GM18907 (cell line): ENCODE data around the gene ZFP92.
"Not testable (repeated sequence)": the region's sequence is repeated elsewhere in the genome, so short reads cannot be mapped to it uniquely, and the experiment has no call there.

Experiments
- ATAC-seq: cut with Tn5 transposase; IDR thresholded peaks from one replicate; pipeline ENCODE4 v1.9.1; 2021; ENCODE audit warnings: mild to moderate bottlenecking, moderate library complexity; ENCODE audit not compliant: unreplicated experiment

The ZFP92 gene

GRCh38 chrX:153411255-153411987 is at the start of gene ZFP92:
ZFP92 (plus strand) TSS chrX:153411472; CDS start chrX:153418323, 6,851 bp downstream.
- no peak for ATAC-seq

GRCh38 chrX:153361781-153362397 is 49.4 kb upstream of the ZFP92 start:
- ATAC-seq: no peak

DNA sequence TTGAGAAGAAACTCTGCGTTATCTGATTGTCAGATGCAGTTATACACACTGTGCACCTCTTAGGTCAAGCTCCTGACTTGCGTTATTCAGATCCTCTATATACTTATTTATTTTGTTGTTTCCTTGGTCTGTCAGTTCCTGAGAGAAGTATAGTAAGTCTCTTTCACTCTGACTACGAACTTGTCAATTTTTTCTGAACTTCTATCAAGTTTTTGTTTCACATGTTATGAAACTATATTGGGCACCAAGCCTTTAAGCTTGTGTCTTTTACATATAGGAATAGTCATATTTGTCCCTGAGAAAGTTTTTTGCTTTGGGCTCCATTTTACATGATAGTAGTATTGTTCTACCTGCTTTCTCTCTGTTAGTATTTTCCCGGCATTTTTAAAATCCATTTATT is 45.6 kb upstream of the ZFP92 start:
- no peak for ATAC-seq

DNA sequence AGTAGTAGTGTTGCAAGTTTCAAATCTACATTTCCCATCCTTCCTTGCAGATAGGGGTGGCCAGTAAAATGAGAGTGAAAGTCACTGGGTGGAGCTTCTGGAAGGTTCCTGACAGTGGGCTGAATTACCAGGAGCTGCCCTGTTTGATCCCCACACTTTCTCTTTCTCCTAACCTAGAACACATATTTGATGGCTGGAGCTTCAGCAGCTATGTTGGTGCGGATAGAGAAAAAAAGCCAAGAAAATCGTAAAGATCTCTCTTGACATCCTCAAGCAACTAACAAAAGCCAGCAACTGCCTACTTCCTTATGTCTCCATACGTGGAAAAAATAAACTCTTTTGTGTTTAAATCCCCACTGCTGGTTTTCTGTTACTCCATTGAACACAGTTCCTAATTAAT is 45.2 kb upstream of the ZFP92 start:
- ATAC-seq: no peak

DNA sequence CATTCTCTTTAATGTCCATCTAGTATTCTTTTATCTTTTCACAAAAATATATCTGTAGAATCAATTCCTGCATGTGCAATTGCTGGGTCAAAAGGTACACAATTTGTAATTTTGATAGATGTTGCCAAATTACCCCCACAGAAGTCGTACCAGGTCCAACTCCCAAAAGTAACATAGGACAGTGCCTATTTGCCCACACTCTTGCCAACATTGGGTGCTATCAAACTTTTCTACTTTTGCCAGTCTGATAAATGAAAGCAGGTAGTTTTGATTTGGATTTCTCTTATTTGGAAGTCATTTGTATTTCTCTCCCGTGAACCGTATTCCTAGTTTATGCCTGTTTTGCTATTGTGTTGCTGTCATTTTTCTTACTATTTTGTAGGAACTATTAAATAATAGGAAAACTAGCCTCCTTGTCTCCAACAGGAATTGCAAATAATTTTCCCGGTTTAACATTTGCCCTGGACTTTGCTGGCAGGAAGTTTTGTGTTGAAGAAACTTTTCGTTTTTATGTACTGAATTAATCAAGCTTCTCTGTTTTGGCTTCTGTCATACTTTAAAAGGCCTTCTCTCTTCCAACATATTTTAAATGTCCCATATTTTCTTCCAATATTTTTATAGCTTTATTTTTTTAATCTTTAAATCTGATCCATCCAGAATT is 44.3 kb upstream of the ZFP92 start:
- no peak for ATAC-seq

- no peak for ATAC-seq
Observed at GRCh38 chrX:153370293-153371055, 40.8 kb upstream of the ZFP92 start.

DNA sequence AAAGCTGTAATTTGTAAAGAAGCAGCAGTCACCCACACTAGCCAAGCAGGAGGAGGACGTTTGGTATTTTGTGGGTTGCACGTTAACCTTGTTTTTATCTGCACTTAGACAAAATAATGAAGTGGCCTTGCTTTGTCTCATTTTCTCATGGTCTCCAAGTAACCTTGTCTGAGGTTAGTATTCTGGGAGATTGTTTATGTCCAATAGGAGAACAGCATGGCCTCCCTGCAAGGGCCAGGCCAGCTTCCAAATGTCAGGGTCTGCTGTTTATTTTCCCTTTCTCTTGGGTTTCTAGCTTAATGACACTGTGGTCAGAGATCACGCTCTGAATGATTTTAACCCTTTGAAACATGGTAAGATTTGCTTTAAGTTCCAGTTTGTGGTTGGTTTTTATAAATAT is 40.0 kb upstream of the ZFP92 start:
- ATAC-seq: no peak

- ATAC-seq: no peak
Observed at GRCh38 chrX:153372949-153373348, 38.3 kb upstream of the ZFP92 start.

DNA sequence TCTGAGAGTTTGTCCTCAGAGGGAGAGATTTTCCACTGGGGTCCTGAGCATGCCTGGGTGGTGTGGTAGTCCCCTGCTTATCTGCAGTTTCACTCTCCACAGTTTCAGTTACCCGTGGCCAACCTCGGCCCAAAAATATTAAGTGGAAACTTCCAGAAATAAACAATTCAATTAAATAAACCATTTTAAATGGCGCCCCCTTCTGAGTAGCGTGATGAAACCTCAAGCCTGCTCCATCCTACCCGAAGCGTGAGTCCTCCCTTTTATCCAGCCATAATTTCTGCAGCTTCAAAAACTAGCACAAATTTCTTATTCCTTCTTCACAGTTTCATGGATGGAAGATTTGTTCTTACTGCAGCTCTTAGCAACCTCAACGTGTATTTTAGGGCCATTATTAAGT is 36.8 kb upstream of the ZFP92 start:
- ATAC-seq: no peak

GRCh38 chrX:153375571-153375970 is 35.7 kb upstream of the ZFP92 start:
- ATAC-seq: no peak

- ATAC-seq: no peak
Observed at GRCh38 chrX:153377727-153378126, 33.5 kb upstream of the ZFP92 start.

DNA sequence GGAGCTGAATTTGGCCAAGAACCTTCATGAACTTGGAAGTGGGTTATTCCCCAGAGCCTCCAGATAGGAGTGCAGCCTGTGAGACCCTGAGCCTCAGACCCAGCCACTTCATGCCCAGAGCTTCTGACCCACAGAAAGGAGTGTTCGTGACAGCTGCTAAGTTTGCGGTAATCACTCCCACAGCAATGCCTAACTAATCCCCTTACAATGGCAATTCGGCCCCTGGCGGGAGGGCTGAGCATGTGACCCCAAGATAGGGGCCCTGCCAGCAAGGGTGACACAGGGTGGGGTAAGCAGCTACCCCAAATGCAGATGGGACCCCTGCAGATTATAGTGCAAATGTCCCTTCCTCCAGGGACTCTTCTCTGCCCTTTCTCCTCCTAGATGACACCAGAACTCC is 32.7 kb upstream of the ZFP92 start:
- ATAC-seq: no peak

- no peak for ATAC-seq
Observed at GRCh38 chrX:153379508-153379907, 31.8 kb upstream of the ZFP92 start.

GRCh38 chrX:153379971-153380581 is 31.2 kb upstream of the ZFP92 start:
- ATAC-seq: no peak

GRCh38 chrX:153380691-153381090 is 30.6 kb upstream of the ZFP92 start:
- no peak for ATAC-seq

DNA sequence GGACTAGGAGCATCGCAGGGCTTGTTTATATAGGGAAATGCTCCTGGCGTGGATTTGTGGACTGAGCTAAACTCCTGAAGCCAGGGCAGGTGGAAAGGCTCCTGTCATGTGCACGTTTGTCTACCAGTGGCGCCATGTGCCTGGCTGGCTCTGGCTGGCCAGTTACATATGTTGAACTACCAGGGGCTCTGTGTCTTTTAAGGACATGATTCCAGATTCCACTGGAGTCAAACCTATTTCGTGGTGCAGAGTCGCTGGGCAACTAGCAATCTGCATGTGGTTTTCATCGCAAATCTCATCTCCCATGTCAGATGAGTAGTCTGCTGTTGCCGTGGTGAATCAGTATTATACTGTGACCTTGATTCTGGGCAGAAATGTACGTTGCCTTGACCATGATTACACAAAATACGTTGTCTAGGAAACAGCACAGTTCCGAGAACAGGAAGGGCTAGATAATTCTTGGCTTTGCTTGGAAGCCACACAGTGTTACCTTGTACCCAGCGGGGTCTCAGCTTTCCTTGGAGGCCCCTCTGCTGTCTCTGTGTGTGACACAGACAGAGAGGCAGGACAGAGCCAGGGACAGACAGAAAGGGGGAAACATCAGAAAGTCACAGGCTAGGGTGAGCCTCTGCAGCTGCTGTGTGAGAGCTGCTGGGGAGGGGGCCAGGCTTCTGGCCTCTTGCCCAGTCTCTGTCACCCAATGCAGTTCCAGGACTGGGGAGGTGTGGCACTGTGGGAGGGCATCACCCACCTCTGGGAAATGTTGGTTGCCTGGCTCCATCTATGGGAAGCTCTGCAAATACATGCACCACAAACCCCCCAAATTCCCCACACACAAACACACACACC is 29.4 kb upstream of the ZFP92 start:
- no peak for ATAC-seq

DNA sequence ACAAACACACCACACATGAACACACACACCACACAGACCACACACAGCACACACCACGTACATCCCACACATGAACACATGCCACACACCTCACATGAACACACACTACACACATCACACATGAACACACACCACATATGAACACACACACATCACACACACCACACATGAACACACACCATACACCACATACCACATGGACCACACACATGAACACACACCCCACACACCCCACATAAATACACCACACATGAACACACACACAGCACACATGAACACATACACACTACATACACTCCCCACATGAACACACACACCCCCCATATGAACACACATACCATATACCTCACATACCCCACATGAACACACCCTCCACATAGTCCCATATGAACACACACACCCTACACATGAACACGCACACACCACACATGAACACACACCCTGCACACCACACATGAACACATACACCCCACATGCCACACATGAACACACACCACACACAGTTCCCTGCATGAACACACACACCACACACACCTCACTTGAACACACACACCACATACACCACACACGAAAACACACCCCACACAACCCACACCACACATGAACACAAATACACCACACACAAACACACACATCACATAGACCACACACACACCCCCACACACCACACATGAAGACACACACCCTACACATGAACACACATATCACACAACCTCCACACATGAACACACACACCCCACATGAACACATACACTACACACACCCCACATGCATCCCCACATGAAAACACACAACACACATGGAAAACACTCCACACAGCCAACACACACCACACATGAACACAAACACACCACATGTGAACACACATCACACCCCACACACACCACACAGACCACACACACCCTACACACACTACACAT is 28.4 kb upstream of the ZFP92 start:
- ATAC-seq: no peak

- ATAC-seq: no peak
Observed at GRCh38 chrX:153384390-153384789, 26.9 kb upstream of the ZFP92 start.

- ATAC-seq: not testable (repeated sequence)
Observed at GRCh38 chrX:153384973-153385372, 26.3 kb upstream of the ZFP92 start.
